Measurements from ENCODE around the gene PDGFB.

DNA sequence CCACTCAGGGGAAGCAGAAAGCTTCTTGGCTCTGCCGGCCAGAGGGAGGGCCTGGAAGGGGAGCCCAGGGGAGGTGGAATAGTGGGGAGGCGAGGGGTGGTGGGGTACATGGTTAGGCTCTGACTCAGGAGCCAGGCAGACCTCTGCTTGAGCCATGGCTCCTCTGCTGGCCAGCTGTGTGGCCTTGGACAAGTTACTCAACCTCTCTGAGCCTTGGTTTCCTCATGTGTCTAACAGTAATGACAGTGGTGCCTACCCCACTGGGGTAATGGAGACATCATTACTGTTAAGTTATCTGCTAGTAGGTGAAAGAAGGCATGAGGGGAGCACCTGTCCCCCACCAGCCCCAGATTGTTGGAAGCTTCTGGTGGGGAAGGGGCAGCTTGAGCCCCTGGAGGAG is 12.2 kb upstream of the PDGFB start:
- no peak for TF ChIP-seq EZH2 (IDR thresholded peaks at IDR 0.05)
- TF ChIP-seq POLR2AphosphoS5 (IDR thresholded peaks at IDR 0.05; ENCODE audit: borderline replicate concordance, low read depth, low read length) = no peak
- no peak for TF ChIP-seq FOXP2 (optimal IDR thresholded peaks at IDR 0.05; ENCODE audit: control extremely low read depth, extremely low read length, insufficient read depth)

Data from SK-N-MC (cell line).